Hepatocyte (in vitro differentiated cells): Measurements from ENCODE around the gene SLC38A1. TPM values are rescaled to one million over a fixed set of nuclear protein-coding genes. Genes with fewer than 3 reads are reported as not detected.

ENCODE experiments used
- DNase-seq: peaks from one replicate; pipeline ENCODE4 v3.0.0-alpha.2; 2016; ENCODE audit warnings: low spot score
- H2AFZ ChIP-seq: fragments of 200-600 bp; sonication (generic); 2 replicates; pipeline ENCODE4 v1.6.0; 2016; ENCODE audit warnings: antibody characterized with exemption, mild to moderate bottlenecking
- H3K27ac ChIP-seq: fragments of 200-600 bp; sonication (generic); 2 replicates; pipeline ENCODE4 v1.5.1; 2016; ENCODE audit warnings: mild to moderate bottlenecking
- H3K27me3 ChIP-seq: fragments of 200-600 bp; sonication (generic); 2 replicates; pipeline ENCODE4 v1.6.1; 2016
- H3K36me3 ChIP-seq: fragments of 200-600 bp; sonication (generic); replicated peaks from 2 replicates; pipeline ENCODE4 v1.5.1; 2016; ENCODE audit warnings: low read depth; ENCODE audit not compliant: insufficient read depth
- H3K4me1 ChIP-seq: fragments of 200-600 bp; sonication (generic); 2 replicates; pipeline ENCODE4 v1.5.1; 2016; ENCODE audit warnings: mild to moderate bottlenecking, moderate library complexity; ENCODE audit not compliant: insufficient read depth
- H3K4me2 ChIP-seq: fragments of 200-600 bp; sonication (generic); 2 replicates; pipeline ENCODE4 v1.6.0; 2016
- H3K4me3 ChIP-seq: fragments of 200-600 bp; sonication (generic); 2 replicates; pipeline ENCODE4 v1.5.1; 2016; ENCODE audit warnings: mild to moderate bottlenecking
- H3K79me2 ChIP-seq: fragments of 200-600 bp; sonication (generic); 2 replicates; pipeline ENCODE4 v1.6.0; 2017; ENCODE audit warnings: mild to moderate bottlenecking
- H3K9me2 ChIP-seq: fragments of 200-600 bp; sonication (generic); replicated peaks from 2 replicates; pipeline ENCODE4 v1.6.0; 2017; ENCODE audit warnings: mild to moderate bottlenecking; ENCODE audit not compliant: insufficient read depth
- H3K9me3 ChIP-seq: fragments of 200-600 bp; sonication (generic); 2 replicates; pipeline ENCODE4 v1.5.1; 2016; ENCODE audit warnings: low read depth, mild to moderate bottlenecking
- H4K20me1 ChIP-seq: fragments of 200-600 bp; sonication (generic); 2 replicates; pipeline ENCODE4 v1.6.0; 2016; ENCODE audit warnings: mild to moderate bottlenecking; ENCODE audit not compliant: insufficient read depth, poor library complexity, severe bottlenecking
- CTCF ChIP-seq: fragments of 200-600 bp; sonication (generic); IDR thresholded peaks from 2 replicates; pipeline ENCODE4 v1.5.1; 2016; ENCODE audit warnings: antibody characterized with exemption, mild to moderate bottlenecking; ENCODE audit not compliant: poor library complexity
- EZH2 ChIP-seq: fragments of 200-600 bp; sonication (generic); IDR thresholded peaks from 2 replicates; pipeline ENCODE4 v1.6.1; 2016; ENCODE audit warnings: antibody characterized with exemption, mild to moderate bottlenecking, borderline replicate concordance
- EZH2phosphoT487 ChIP-seq: fragments of 200-600 bp; sonication (generic); IDR thresholded peaks from one replicate; pipeline ENCODE4 v1.6.1; 2018; ENCODE audit warnings: antibody characterized with exemption, mild to moderate bottlenecking, low read depth, moderate library complexity; ENCODE audit not compliant: unreplicated experiment, severe bottlenecking
- WGBS: methylation state at CpG from one replicate; pipeline ENCODE4 v1.1.6; 2016; ENCODE audit warnings: low lambda C conversion rate; ENCODE audit errors: missing lambda C conversion rate; 5-methylcytosine and 5-hydroxymethylcytosine counted together
- polyA plus RNA-seq: library from polyadenylated mRNA; unstranded; fragments of >200 nt; fragmentation: Nextera tagmentation; extraction: Ambion mirVana; gene quantifications from 2 replicates; pipeline ENCODE4 v1.2.1, GENCODE V29; 2016
- total RNA-seq: library from RNA; depleted of rRNA; stranded (reverse); fragments of >200 nt; gene quantifications from 2 replicates; pipeline ENCODE4 v1.2.3, GENCODE V29; 2014

Gene SLC38A1
- total and polyA plus RNA-seq, 2 experiments from 2014 or later = 48.2 to 86.8 TPM

DNA sequence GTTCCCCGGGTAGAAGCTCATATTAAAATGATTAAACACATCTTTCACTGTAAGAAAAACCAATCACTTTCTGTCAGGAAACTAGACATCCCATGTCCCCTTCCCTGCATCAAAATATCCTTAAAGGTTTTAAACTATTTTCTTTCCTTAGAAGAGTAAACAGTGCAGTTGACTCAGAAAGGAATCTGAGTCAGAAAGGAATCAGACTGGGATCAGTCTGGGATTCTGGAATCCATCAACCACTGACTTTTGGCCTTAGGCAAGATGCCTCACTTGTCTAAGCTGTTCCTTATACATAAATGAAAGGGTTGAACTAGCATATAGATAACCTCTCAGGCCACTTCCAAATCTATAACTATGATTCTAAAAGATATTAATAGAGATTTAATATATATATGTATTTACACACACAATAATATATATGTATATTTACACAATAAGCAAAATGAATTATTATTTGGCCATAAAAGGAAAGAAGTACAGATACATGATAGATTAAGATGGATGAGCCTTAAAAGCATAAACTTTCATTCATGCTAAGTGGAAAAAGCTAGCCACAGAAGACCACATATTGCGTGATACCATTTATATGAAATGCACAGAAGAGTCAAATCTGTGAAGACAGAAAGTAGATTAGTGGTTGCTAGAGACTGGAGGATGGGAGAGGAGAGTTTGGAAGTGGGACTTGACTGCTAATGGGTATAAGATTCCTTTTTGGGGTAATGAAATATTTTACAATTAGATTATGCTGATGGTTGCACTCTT is 114.4 kb downstream of the SLC38A1 start:
- Histone ChIP-seq H4K20me1 (no peaks in the 10 kb centered on the region), H3K4me2 (peak overlapping the region; percentile 48), H3K9me2 (no peaks in the 10 kb centered on the region), H3K9me3 (no peaks in the 10 kb centered on the region), H3K36me3 (no peaks in the 10 kb centered on the region), H3K79me2 (no peaks in the 10 kb centered on the region), H3K4me3 (no peak overlapping the region), H3K27me3 (no peaks in the 10 kb centered on the region), H3K27ac (peak overlapping the region; percentile 28), H2AFZ (no peak overlapping the region), H3K4me1 (peaks cover 23% of the 10 kb centered on the region)
- DNase-seq = peak; percentile 27
- WGBS = 49% methylated on average over 2 of the region's 2 CpGs
- TF ChIP-seq EZH2 (no peak), CTCF (no peak), EZH2phosphoT487 (no peak)

GRCh38 chr12:46153268-46153872 is 115.5 kb downstream of the SLC38A1 start:
- Histone ChIP-seq H4K20me1 (no peaks in the 10 kb centered on the region), H3K9me3 (no peaks in the 10 kb centered on the region), H3K27me3 (no peaks in the 10 kb centered on the region), H3K4me1 (peaks cover 33% of the 10 kb centered on the region), H3K9me2 (no peaks in the 10 kb centered on the region), H3K36me3 (no peaks in the 10 kb centered on the region), H2AFZ (no peak overlapping the region), H3K27ac (no peak overlapping the region), H3K4me3 (no peak overlapping the region), H3K79me2 (no peaks in the 10 kb centered on the region), H3K4me2 (peak overlapping the region; percentile 48)
- WGBS = 23% methylated on average over 2 of the region's 2 CpGs
- TF ChIP-seq EZH2phosphoT487 = no peak
- peak; percentile 71 for TF ChIP-seq CTCF
- DNase-seq = peak; percentile 26

- TF ChIP-seq EZH2phosphoT487 (no peak), CTCF (no peak), EZH2 (no peak)
- Histone ChIP-seq H3K9me2 (no peaks in the 10 kb centered on the region), H3K36me3 (no peaks in the 10 kb centered on the region), H3K4me1 (peaks cover 42% of the 10 kb centered on the region), H4K20me1 (no peaks in the 10 kb centered on the region), H3K9me3 (no peaks in the 10 kb centered on the region), H3K27ac (no peak overlapping the region), H3K27me3 (no peaks in the 10 kb centered on the region), H3K4me2 (no peak overlapping the region), H3K79me2 (no peaks in the 10 kb centered on the region), H2AFZ (no peak overlapping the region), H3K4me3 (no peak overlapping the region)
- DNase-seq = no peak
- WGBS = 86% methylated on average over 1 of the region's 1 CpG
These were observed 116.4 kb downstream of the SLC38A1 start for GRCh38 chr12:46152456-46152855.
